HCT116 (cell line): ENCODE data around the gene ARCN1. TPM values are rescaled to one million over a fixed set of nuclear protein-coding genes. Genes with fewer than 3 reads are reported as not detected.

Experiments used
- ATAC-seq: fragments of 200-7000 bp; cut with Tn5 transposase; 2 replicates; pipeline ENCODE4 v1.9.1; 2020; ENCODE audit warnings: mild to moderate bottlenecking, moderate library complexity
- BruUV-seq: library from RNA; stranded (reverse); fragments of 400-500 nt; replicated peaks from 2 replicates; lab custom pipeline; 2021; lab: Mats Ljungman, UMichigan
- CTCF ChIA-PET: fragments of 300-600 bp; sonication (Branson Sonifier 250); formaldehyde crosslinking; loops from one replicate; lab custom pipeline; 2021; ENCODE audit warnings: antibody characterized with exemption; lab: Charles Lee
- POLR2A ChIA-PET: fragments of 300-600, 350-600 bp; sonication (Branson Sonifier 250); formaldehyde crosslinking; loops from one replicate; lab custom pipeline; 2021; ENCODE audit warnings: antibody characterized with exemption; lab: Charles Lee
- RAD21 ChIA-PET, 2 experiments: fragments of 300-600 bp; sonication (Branson Sonifier 250); formaldehyde crosslinking; loops; one replicate each; lab custom pipeline; 2023; ENCODE audit warnings: low total read pairs in 2 of 2; ENCODE audit not compliant: uncharacterized antibody in 2 of 2, unreplicated experiment in 2 of 2, low non-redundant PET in 1 of 2; lab: Charles Lee
- DNase-seq: peaks from one replicate; pipeline ENCODE4 v3.0.0-alpha.2; 2010; ENCODE audit warnings: low read depth, low spot score
- H2AFZ ChIP-seq: fragments of 200-600 bp; shearing (Covaris generic), sonication (generic); 2 replicates; pipeline ENCODE4 v1.6.1; 2017; ENCODE audit warnings: low read depth, mixed run types, mixed read lengths, antibody characterized with exemption, low read length; ENCODE audit not compliant: poor library complexity, severe bottlenecking
- H3K27ac ChIP-seq: 2 replicates; pipeline ENCODE4 v1.5.1; 2012; ENCODE audit warnings: low read depth, low read length
- H3K27me3 ChIP-seq: fragments of 200-600 bp; sonication (generic); 2 replicates; pipeline ENCODE4 v1.6.1; 2016; ENCODE audit warnings: mixed run types, low read length, mixed read lengths; ENCODE audit not compliant: insufficient read depth
- H3K36me3 ChIP-seq, 2 experiments: fragments of 200-500 bp in 1 of 2; fragments of 200-600 bp in 1 of 2; sonication (Bioruptor generic) in 1 of 2; sonication (generic) in 1 of 2; 2 replicates each; pipeline versions ENCODE4 v1.5.1 to v1.6.1; 2014 to 2016; ENCODE audit warnings: low read length in 2 of 2, inconsistent platforms in 1 of 2, mixed read lengths in 1 of 2, mixed run types in 1 of 2; ENCODE audit not compliant: insufficient read depth in 2 of 2, control insufficient read depth in 1 of 2
- H3K4me1 ChIP-seq, 2 experiments: fragments of 200-600 bp in 1 of 2; sonication (generic) in 1 of 2; 2 replicates each; pipeline versions ENCODE4 v1.5.1 to v1.6.1; 2012 to 2017; ENCODE audit warnings: low read length in 2 of 2, inconsistent platforms in 1 of 2, mild to moderate bottlenecking in 1 of 2, mixed read lengths in 1 of 2, mixed run types in 1 of 2, moderate library complexity in 1 of 2; ENCODE audit not compliant: insufficient read depth in 2 of 2, control insufficient read depth in 1 of 2
- H3K4me2 ChIP-seq: fragments of 200-600 bp; sonication (generic); 2 replicates; pipeline ENCODE4 v1.6.1; 2017; ENCODE audit warnings: mixed run types, low read length, mixed read lengths
- H3K4me3 ChIP-seq, 2 experiments: fragments of 200-600 bp in 1 of 2; sonication (generic) in 1 of 2; replicated peaks in 1 of 2; 2 replicates each; pipeline ENCODE4 v1.5.1; 2011 to 2016; ENCODE audit warnings: low read length in 2 of 2, control low read depth in 1 of 2, low read depth in 1 of 2, mild to moderate bottlenecking in 1 of 2, mixed read lengths in 1 of 2, mixed run types in 1 of 2
- H3K79me2 ChIP-seq: fragments of 200-600 bp; sonication (generic); 2 replicates; pipeline ENCODE4 v1.6.1; 2017; ENCODE audit warnings: mild to moderate bottlenecking, mixed run types, low read length, moderate library complexity, mixed read lengths; ENCODE audit not compliant: insufficient read depth
- H3K9ac ChIP-seq: fragments of 200-600 bp; sonication (generic); 2 replicates; pipeline ENCODE4 v1.6.1; 2016; ENCODE audit warnings: low read length, mixed read lengths
- H3K9me2 ChIP-seq: fragments of 200-600 bp; sonication (generic), shearing (Covaris generic); 2 replicates; pipeline ENCODE4 v1.6.1; 2017; ENCODE audit warnings: mixed run types, mild to moderate bottlenecking, moderate library complexity; ENCODE audit not compliant: insufficient read depth
- H3K9me3 ChIP-seq, 2 experiments: fragments of 200-500 bp in 1 of 2; fragments of 200-600 bp in 1 of 2; sonication (Bioruptor generic) in 1 of 2; sonication (generic) in 1 of 2; 2 replicates each; pipeline ENCODE4 v1.6.1; 2014 to 2017; ENCODE audit warnings: low read length in 2 of 2, mixed read lengths in 2 of 2, inconsistent platforms in 1 of 2, low read depth in 1 of 2, mild to moderate bottlenecking in 1 of 2, mixed run types in 1 of 2, moderate library complexity in 1 of 2; ENCODE audit not compliant: control insufficient read depth in 1 of 2, insufficient read depth in 1 of 2
- H4K20me1 ChIP-seq: fragments of 200-600 bp; sonication (generic), shearing (Covaris generic); 2 replicates; pipeline ENCODE4 v1.6.1; 2017; ENCODE audit warnings: mixed run types, mild to moderate bottlenecking, moderate library complexity; ENCODE audit not compliant: insufficient read depth
- CTCF ChIP-seq, 3 experiments: fragments of 200-600 bp in 1 of 3; sonication (generic) in 1 of 3; IDR thresholded peaks in 2 of 3; conservative IDR thresholded peaks in 1 of 3; 2 replicates each; pipeline ENCODE4 v1.5.1; 2012 to 2017; ENCODE audit warnings: low read depth in 2 of 3, low read length in 2 of 3, antibody characterized with exemption in 1 of 3, borderline replicate concordance in 1 of 3, control low read depth in 1 of 3, mild to moderate bottlenecking in 1 of 3, mixed read lengths in 1 of 3, mixed run types in 1 of 3, moderate library complexity in 1 of 3; ENCODE audit not compliant: insufficient read depth in 1 of 3
- EGR1 ChIP-seq: IDR thresholded peaks from 2 replicates; pipeline ENCODE4 v1.6.1; 2012; ENCODE audit warnings: low read depth
- POLR2AphosphoS5 ChIP-seq: IDR thresholded peaks from 2 replicates; pipeline ENCODE4 v1.6.1; 2011; ENCODE audit warnings: mild to moderate bottlenecking, low read depth, low read length, moderate library complexity
- RAD21 ChIP-seq: IDR thresholded peaks from 2 replicates; pipeline ENCODE4 v1.6.1; 2012; ENCODE audit warnings: low read depth, mild to moderate bottlenecking
- intact Hi-C: fragments of 100-400 bp; cut with micrococcal nuclease; formaldehyde crosslinking; loops from 2 replicates; pipeline ENCODE4 v1.10.0; 2022
- total RNA-seq: library from RNA; stranded (reverse); gene quantifications from one replicate; pipeline ENCODE4 v1.2.1, GENCODE V29; 2021; ENCODE audit not compliant: unreplicated experiment

Gene ARCN1
- total RNA-seq, 1 experiment from 2014 or later, result 147 TPM

- intact Hi-C loops, result no loop called here
- no peak for ATAC-seq
- no peak overlapping the region for H2AFZ ChIP-seq
- RAD21 ChIA-PET, result no interaction called here
- no peak overlapping the region for H3K4me3 ChIP-seq
- no peak overlapping the region for H3K27ac ChIP-seq
- CTCF ChIA-PET, result no interaction called here
- no peak overlapping the region for H3K4me2 ChIP-seq
- peaks cover 0 to 5% of the 10 kb centered on the region in 2 experiments; a peak in 2 of 4 replicates for H3K36me3 ChIP-seq
- H3K9ac ChIP-seq, result no peak overlapping the region
- no TSS peak for BruUV-seq
- POLR2A ChIA-PET, result no interaction called here
- no peaks in the 10 kb centered on the region for H3K9me3 ChIP-seq
- no peaks in the 10 kb centered on the region for H3K79me2 ChIP-seq
- no peak for DNase-seq
- no peaks in the 10 kb centered on the region for H4K20me1 ChIP-seq
- H3K27me3 ChIP-seq, result no peaks in the 10 kb centered on the region
- H3K4me1 ChIP-seq, result peaks cover 5 to 21% of the 10 kb centered on the region in 2 experiments; a peak in 3 of 4 replicates
- no peaks in the 10 kb centered on the region for H3K9me2 ChIP-seq
- no peak for TF ChIP-seq EGR1
Measured at GRCh38 chr11:118639899-118640298, 67.7 kb downstream of the ARCN1 start.

- no peak for DNase-seq
- no peaks in the 10 kb centered on the region for H3K79me2 ChIP-seq
- H3K4me3 ChIP-seq, result no peak overlapping the region
- H3K4me1 ChIP-seq, result peaks cover 0 to 15% of the 10 kb centered on the region in 2 experiments; a peak in 3 of 4 replicates
- no peak overlapping the region for H3K27ac ChIP-seq
- no peaks in the 10 kb centered on the region for H3K27me3 ChIP-seq
- BruUV-seq, result no TSS peak
- H3K9me3 ChIP-seq, result no peaks in the 10 kb centered on the region
- intact Hi-C loops, result no loop called here
- no peak overlapping the region for H3K4me2 ChIP-seq
- no peak overlapping the region for H2AFZ ChIP-seq
- no peaks in the 10 kb centered on the region for H3K9me2 ChIP-seq
- ATAC-seq, result peak; percentile 53; the same call in 1 of the 2 replicates
- TF ChIP-seq POLR2AphosphoS5 (no peak), RAD21 (peak; percentile 54), CTCF (IDR thresholded peaks at IDR 0.05 in 2 of 3, conservative IDR thresholded peaks at IDR 0.05 in 1 of 3; ENCODE audit: borderline replicate concordance in 1 of 3, insufficient read depth in 1 of 3, low read depth in 2 of 3, low read length in 2 of 3) (peak in 1 of 3 experiments; percentile 12; a peak in 2 of 6 replicates)
- TF ChIP-seq, all 23 proteins: peak for 2
- no peaks in the 10 kb centered on the region for H4K20me1 ChIP-seq
- ChIA-PET RAD21 (no interaction called here), POLR2A (no interaction called here), CTCF (no interaction called here)
- H3K9ac ChIP-seq, result no peak overlapping the region
- peaks cover 0 to 5% of the 10 kb centered on the region in 2 experiments; a peak in 2 of 4 replicates for H3K36me3 ChIP-seq
Measured at GRCh38 chr11:118640332-118641154, 68.3 kb downstream of the ARCN1 start.
